Mesothelial cell of epicardium (in vitro differentiated cells): ENCODE results near the gene MATN1. TPM values are rescaled to one million over a fixed set of nuclear protein-coding genes. Genes with fewer than 3 reads are reported as not detected.

Experiments used
- DNase-seq, 2 experiments: peaks; one replicate each; pipeline ENCODE4 v3.0.0; 2021; ENCODE audit warnings: low spot score in 2 of 2; ENCODE audit not compliant: unreplicated experiment in 2 of 2
- H3K27ac Mint-ChIP-seq: 2 replicates; pipeline ENCODE4 v1.8.0; 2021; ENCODE audit warnings: mixed read lengths
- H3K27me3 Mint-ChIP-seq: 2 replicates; pipeline ENCODE4 v1.8.0; 2021; ENCODE audit warnings: low read depth, mixed read lengths
- H3K36me3 Mint-ChIP-seq: 2 replicates; pipeline ENCODE4 v1.8.0; 2021; ENCODE audit warnings: mixed read lengths
- H3K4me1 Mint-ChIP-seq: 2 replicates; pipeline ENCODE4 v1.8.0; 2021; ENCODE audit warnings: mixed read lengths
- H3K4me3 Mint-ChIP-seq: 2 replicates; pipeline ENCODE4 v1.8.0; 2021; ENCODE audit warnings: mild to moderate bottlenecking, moderate library complexity, mixed read lengths
- H3K9me3 Mint-ChIP-seq: 2 replicates; pipeline ENCODE4 v1.8.0; 2021; ENCODE audit warnings: mixed read lengths
- total RNA-seq: library from RNA; stranded (reverse); gene quantifications from 3 replicates; pipeline ENCODE4 v1.2.1, GENCODE V29; 2021
- TF ChIP-seq, protein P1 (sequence below): fragments of 200-600 bp; sonication (generic); IDR thresholded peaks from one replicate; pipeline ENCODE4 v1.5.0; 2021; ENCODE audit warnings: antibody characterized with exemption; ENCODE audit not compliant: unreplicated experiment

The MATN1 gene
- total RNA-seq, 1 donor from 2014 or later, result 5.6 TPM

DNA sequence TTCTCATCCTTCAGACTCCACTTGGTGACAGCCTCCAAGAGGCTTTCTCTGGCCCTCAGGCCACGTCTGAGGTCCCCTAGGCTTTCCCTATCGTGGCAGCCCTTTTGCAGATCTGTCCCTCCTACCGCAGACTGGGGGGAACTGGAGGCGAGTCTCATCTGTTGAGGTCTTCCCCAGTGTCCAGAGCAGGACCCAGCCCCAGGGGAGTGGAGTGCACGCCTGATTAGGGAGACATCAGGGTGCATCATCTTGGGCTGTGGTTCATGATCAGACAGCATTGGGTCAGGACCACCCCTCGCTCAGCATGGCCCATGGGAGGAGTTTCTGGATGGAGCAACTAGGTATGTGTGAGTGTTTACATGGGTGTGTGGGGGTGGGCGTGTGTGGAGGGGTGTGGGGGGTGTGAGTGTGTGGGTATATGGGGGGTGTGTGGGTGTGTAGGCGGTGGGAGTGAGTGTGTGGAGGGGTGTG lies 8.5 kb upstream of the MATN1 start:
- peaks cover 5% of the 10 kb centered on the region for H3K4me1 Mint-ChIP-seq
- TF ChIP-seq, protein P1, sequence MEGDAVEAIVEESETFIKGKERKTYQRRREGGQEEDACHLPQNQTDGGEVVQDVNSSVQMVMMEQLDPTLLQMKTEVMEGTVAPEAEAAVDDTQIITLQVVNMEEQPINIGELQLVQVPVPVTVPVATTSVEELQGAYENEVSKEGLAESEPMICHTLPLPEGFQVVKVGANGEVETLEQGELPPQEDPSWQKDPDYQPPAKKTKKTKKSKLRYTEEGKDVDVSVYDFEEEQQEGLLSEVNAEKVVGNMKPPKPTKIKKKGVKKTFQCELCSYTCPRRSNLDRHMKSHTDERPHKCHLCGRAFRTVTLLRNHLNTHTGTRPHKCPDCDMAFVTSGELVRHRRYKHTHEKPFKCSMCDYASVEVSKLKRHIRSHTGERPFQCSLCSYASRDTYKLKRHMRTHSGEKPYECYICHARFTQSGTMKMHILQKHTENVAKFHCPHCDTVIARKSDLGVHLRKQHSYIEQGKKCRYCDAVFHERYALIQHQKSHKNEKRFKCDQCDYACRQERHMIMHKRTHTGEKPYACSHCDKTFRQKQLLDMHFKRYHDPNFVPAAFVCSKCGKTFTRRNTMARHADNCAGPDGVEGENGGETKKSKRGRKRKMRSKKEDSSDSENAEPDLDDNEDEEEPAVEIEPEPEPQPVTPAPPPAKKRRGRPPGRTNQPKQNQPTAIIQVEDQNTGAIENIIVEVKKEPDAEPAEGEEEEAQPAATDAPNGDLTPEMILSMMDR, result no peak
- no peak for DNase-seq
- no peaks in the 10 kb centered on the region for H3K36me3 Mint-ChIP-seq
- H3K4me3 Mint-ChIP-seq, result no peak overlapping the region
- H3K9me3 Mint-ChIP-seq, result no peaks in the 10 kb centered on the region
- H3K27ac Mint-ChIP-seq, result no peak overlapping the region
- H3K27me3 Mint-ChIP-seq, result no peaks in the 10 kb centered on the region

DNA sequence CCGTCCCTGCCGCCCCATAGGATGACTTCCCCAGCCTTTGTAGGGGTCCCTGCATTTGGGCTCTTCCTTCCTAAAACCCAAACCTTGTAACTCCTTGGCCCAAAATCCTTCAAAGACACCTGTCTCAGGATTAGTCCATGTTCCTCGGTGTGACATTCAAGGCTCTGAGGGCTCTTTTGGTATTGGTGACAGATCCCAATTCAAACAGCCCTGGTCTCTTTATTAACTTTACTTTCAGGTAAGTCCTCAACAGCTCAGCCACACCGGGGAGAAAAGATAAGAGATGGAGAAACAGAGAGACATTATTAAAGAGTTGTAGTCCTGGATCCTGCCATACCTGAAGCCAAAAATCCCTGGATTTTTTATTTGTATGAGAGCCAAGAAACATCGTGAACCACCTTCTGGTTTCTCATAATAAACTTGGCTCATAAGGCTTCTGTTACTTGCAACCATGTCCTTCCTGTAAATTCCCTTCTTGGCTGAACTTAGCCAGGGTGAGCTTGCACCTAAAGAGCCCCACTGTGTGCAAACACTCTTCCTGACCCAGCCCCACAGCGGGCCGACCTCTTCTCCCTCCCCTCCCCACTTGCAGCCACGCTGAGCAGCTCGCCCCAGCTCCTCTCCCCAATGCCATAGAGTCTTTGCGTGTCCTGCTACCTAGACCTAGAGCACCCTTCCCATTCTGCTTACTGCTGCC lies 7.9 kb upstream of the MATN1 start:
- Mint-ChIP-seq H3K36me3 (no peaks in the 10 kb centered on the region), H3K4me1 (peaks cover 8% of the 10 kb centered on the region), H3K4me3 (no peak overlapping the region), H3K27me3 (no peaks in the 10 kb centered on the region), H3K27ac (no peak overlapping the region), H3K9me3 (no peaks in the 10 kb centered on the region)
- TF ChIP-seq, protein P1, result no peak
- DNase-seq, result no peak

DNA sequence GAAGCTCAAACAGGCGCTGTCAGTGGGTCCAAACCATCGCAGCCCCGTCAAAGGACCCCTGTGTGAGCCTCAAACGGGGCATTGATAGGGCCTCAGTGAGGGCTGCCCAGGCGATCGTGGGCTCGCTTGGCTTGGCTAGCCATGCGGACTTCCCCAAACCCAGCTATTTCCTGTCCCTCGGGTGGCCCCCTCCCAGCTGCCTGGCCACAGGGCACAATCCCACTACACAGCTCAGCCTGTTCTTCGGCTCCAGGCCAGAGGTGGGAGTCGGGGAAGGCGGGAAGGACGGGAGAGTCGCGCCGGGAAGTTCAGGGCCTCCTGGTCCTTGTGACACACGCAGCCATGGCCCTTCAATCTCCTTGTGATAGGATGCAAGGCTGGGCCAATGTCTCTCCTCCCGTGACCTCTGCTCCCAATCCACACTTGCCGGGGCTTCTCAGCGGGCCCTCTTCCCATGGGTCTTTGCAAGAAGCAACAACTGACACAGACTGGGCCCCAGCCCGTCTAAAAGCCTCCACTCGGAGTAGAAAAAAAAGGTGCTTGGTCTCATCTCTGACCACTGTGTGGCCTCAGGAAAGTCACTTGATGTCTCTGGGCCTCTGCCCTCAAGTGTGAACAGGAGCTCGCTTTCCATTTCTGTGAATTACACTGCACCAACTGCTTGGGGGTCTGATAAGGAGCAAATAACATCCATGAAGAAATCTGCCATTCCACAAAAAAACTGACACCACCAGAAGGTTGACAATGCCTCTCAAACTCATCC lies 7.1 kb upstream of the MATN1 start:
- TF ChIP-seq, protein P1, result no peak
- no peaks in the 10 kb centered on the region for H3K36me3 Mint-ChIP-seq
- DNase-seq, result no peak
- H3K27ac Mint-ChIP-seq, result no peak overlapping the region
- no peaks in the 10 kb centered on the region for H3K27me3 Mint-ChIP-seq
- H3K4me3 Mint-ChIP-seq, result no peak overlapping the region
- peaks cover 13% of the 10 kb centered on the region for H3K4me1 Mint-ChIP-seq
- H3K9me3 Mint-ChIP-seq, result no peaks in the 10 kb centered on the region

DNA sequence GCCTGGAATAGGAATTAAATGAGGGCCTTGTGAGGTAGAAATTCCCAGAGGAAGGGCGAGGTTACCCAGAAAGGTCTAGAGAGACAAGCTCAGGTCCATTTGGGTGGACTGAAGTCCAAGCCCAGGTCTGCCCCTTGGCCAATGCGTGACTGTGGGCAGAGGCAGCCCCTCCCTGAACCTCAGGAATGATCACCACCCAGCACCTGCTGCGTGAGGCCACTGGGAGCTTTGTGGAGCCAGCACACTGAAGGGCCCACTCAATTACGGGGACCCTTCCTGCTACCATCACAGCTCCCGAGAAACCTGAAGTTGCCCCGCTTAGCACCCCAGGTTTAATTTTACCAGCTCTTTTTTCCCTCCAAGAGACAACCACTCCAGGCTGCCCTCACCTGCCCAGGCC lies 6.5 kb upstream of the MATN1 start:
- no peak overlapping the region for H3K4me3 Mint-ChIP-seq
- H3K27me3 Mint-ChIP-seq, result no peaks in the 10 kb centered on the region
- TF ChIP-seq, protein P1, result no peak
- no peak overlapping the region for H3K27ac Mint-ChIP-seq
- H3K36me3 Mint-ChIP-seq, result no peaks in the 10 kb centered on the region
- peaks cover 13% of the 10 kb centered on the region for H3K4me1 Mint-ChIP-seq
- no peaks in the 10 kb centered on the region for H3K9me3 Mint-ChIP-seq
- no peak for DNase-seq

DNA sequence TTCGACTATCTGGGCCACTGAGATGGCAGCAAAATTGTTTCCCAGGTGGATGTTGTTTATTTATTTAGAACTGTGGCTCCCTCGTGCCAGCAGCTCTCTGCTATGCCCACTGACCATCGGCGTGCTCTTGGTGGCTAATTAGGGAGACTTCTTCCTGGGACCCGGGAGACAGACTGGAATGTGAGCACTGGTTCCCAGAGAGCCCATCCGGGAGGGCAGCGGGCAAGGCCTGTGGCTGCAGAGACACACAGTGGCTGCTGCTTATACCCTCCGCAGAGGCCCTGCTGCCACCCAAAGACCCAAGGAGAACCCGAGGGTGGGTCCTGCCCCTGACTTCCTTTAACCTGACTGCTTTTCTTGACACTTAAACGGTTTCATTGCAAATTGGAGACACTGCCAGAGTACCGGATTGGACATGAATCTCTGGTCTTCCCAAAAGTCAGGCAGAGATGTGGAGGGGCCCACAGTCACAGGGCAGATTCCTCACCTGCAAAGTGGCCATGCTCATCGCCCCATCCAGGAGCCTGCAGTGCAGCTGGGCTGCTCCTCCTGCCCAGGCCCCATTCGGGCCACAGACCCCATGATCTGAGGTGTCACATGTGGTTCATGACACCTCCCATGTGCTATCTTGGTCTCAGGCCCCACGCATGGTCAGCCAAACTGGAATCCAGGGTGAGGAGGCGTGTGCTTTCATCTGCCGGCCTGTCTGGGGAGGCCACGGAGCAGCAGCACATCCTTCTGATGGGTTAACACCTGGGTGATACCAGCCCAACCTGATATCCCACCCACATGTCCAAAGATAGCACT lies 5.7 kb upstream of the MATN1 start:
- H3K36me3 Mint-ChIP-seq, result no peaks in the 10 kb centered on the region
- H3K4me3 Mint-ChIP-seq, result no peak overlapping the region
- no peaks in the 10 kb centered on the region for H3K9me3 Mint-ChIP-seq
- H3K27ac Mint-ChIP-seq, result no peak overlapping the region
- peaks cover 13% of the 10 kb centered on the region for H3K4me1 Mint-ChIP-seq
- H3K27me3 Mint-ChIP-seq, result no peaks in the 10 kb centered on the region
- no peak for DNase-seq
- TF ChIP-seq, protein P1, result no peak
